MM.1S (cell line): Measurements from ENCODE around the gene GRB7.
"Not testable (repeated sequence)": the region's sequence is repeated elsewhere in the genome, so short reads cannot be mapped to it uniquely, and the experiment has no call there.

Experiments used
- DNase-seq: peaks from one replicate; pipeline ENCODE4 v3.0.0-alpha.2; 2015
- H2AFZ ChIP-seq: fragments of 300-600 bp; sonication (generic); 2 replicates; pipeline ENCODE4 v1.6.0; 2016; ENCODE audit warnings: antibody characterized with exemption, low read length
- H3F3A ChIP-seq: fragments of 300-600 bp; sonication (generic); 2 replicates; pipeline ENCODE4 v1.6.1; 2016; ENCODE audit warnings: mild to moderate bottlenecking, antibody characterized with exemption, low read length, moderate library complexity, mixed read lengths; ENCODE audit not compliant: insufficient read depth
- H3K27ac ChIP-seq: fragments of 300-600 bp; sonication (generic); 2 replicates; pipeline ENCODE4 v1.5.1; 2016; ENCODE audit warnings: mild to moderate bottlenecking, low read length
- H3K27me3 ChIP-seq: fragments of 300-600 bp; sonication (generic); replicated peaks from 2 replicates; pipeline ENCODE4 v1.6.0; 2016; ENCODE audit warnings: low read length; ENCODE audit not compliant: insufficient read depth
- H3K36me3 ChIP-seq: fragments of 300-600 bp; sonication (generic); replicated peaks from 2 replicates; pipeline ENCODE4 v1.6.1; 2016; ENCODE audit warnings: mild to moderate bottlenecking, low read length, mixed read lengths; ENCODE audit not compliant: insufficient read depth
- H3K4me1 ChIP-seq: fragments of 300-600 bp; sonication (generic); 2 replicates; pipeline ENCODE4 v1.6.1; 2016; ENCODE audit warnings: low read length, mixed read lengths
- H3K4me2 ChIP-seq: fragments of 300-600 bp; sonication (generic); 2 replicates; pipeline ENCODE4 v1.6.0; 2016; ENCODE audit warnings: low read depth, low read length
- H3K4me3 ChIP-seq: fragments of 300-600 bp; sonication (generic); 2 replicates; pipeline ENCODE4 v1.5.1; 2016; ENCODE audit warnings: low read length, mixed read lengths
- H3K79me2 ChIP-seq: fragments of 300-600 bp; sonication (generic); 2 replicates; pipeline ENCODE4 v1.6.1; 2016; ENCODE audit warnings: mixed run types, low read length, mixed read lengths
- H3K9ac ChIP-seq: fragments of 300-600 bp; sonication (generic); 2 replicates; pipeline ENCODE4 v1.6.1; 2016; ENCODE audit warnings: low read length, mixed read lengths
- H3K9me2 ChIP-seq: fragments of 300-600 bp; sonication (generic); replicated peaks from 2 replicates; pipeline ENCODE4 v1.6.1; 2016; ENCODE audit warnings: mild to moderate bottlenecking, low read length, mixed read lengths; ENCODE audit not compliant: insufficient read depth
- H3K9me3 ChIP-seq: fragments of 300-600 bp; sonication (generic); replicated peaks from 2 replicates; pipeline ENCODE4 v1.6.1; 2016; ENCODE audit warnings: mild to moderate bottlenecking, low read length, mixed read lengths; ENCODE audit not compliant: insufficient read depth
- H4K20me1 ChIP-seq: fragments of 300-600 bp; sonication (generic); 2 replicates; pipeline ENCODE4 v1.6.1; 2016; ENCODE audit warnings: mild to moderate bottlenecking, low read length, moderate library complexity, mixed read lengths; ENCODE audit not compliant: insufficient read depth
- EZH2 ChIP-seq: fragments of 300-600 bp; sonication (generic); optimal IDR thresholded peaks from 2 replicates; pipeline ENCODE3; 2017; ENCODE audit warnings: low read depth, mild to moderate bottlenecking, antibody characterized with exemption, low read length, mixed read lengths
- EZH2phosphoT487 ChIP-seq: fragments of 300-600 bp; sonication (generic); IDR thresholded peaks from 2 replicates; pipeline ENCODE4 v1.6.1; 2018; ENCODE audit warnings: antibody characterized with exemption, low read length
- TF ChIP-seq, protein P1 (sequence below): fragments of 300-600 bp; sonication (generic); IDR thresholded peaks from 2 replicates; pipeline ENCODE4 v1.5.1; 2016; ENCODE audit warnings: antibody characterized with exemption, low read length, mixed read lengths

The GRB7 gene

GRCh38 chr17:39746145-39746461, 8.4 kb downstream of the GRB7 start:
- H3K27me3 ChIP-seq: no peaks in the 10 kb centered on the region; the same call in 1 of the 2 replicates
- TF ChIP-seq EZH2phosphoT487: no peak
- TF ChIP-seq, protein P1, sequence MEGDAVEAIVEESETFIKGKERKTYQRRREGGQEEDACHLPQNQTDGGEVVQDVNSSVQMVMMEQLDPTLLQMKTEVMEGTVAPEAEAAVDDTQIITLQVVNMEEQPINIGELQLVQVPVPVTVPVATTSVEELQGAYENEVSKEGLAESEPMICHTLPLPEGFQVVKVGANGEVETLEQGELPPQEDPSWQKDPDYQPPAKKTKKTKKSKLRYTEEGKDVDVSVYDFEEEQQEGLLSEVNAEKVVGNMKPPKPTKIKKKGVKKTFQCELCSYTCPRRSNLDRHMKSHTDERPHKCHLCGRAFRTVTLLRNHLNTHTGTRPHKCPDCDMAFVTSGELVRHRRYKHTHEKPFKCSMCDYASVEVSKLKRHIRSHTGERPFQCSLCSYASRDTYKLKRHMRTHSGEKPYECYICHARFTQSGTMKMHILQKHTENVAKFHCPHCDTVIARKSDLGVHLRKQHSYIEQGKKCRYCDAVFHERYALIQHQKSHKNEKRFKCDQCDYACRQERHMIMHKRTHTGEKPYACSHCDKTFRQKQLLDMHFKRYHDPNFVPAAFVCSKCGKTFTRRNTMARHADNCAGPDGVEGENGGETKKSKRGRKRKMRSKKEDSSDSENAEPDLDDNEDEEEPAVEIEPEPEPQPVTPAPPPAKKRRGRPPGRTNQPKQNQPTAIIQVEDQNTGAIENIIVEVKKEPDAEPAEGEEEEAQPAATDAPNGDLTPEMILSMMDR: no peak
- TF ChIP-seq EZH2: no peak
- no peaks in the 10 kb centered on the region for H3K4me1 ChIP-seq
- H3K79me2 ChIP-seq: no peaks in the 10 kb centered on the region
- no peak overlapping the region for H3K9ac ChIP-seq
- H3K36me3 ChIP-seq: no peaks in the 10 kb centered on the region
- no peak overlapping the region for H3K4me2 ChIP-seq
- no peaks in the 10 kb centered on the region for H4K20me1 ChIP-seq
- H3K4me3 ChIP-seq: no peak overlapping the region
- no peaks in the 10 kb centered on the region for H3K9me3 ChIP-seq
- no peak overlapping the region for H3K27ac ChIP-seq
- H3K9me2 ChIP-seq: no peaks in the 10 kb centered on the region
- DNase-seq: no peak
- no peak overlapping the region for H2AFZ ChIP-seq
- no peaks in the 10 kb centered on the region for H3F3A ChIP-seq

GRCh38 chr17:39747745-39748144, 10.0 kb downstream of the GRB7 start:
- H3K4me2 ChIP-seq: no peak overlapping the region
- H3K9ac ChIP-seq: no peak overlapping the region
- H4K20me1 ChIP-seq: no peaks in the 10 kb centered on the region
- no peaks in the 10 kb centered on the region for H3K36me3 ChIP-seq
- no peaks in the 10 kb centered on the region for H3K4me1 ChIP-seq
- H3K4me3 ChIP-seq: no peak overlapping the region
- H3K79me2 ChIP-seq: no peaks in the 10 kb centered on the region
- TF ChIP-seq EZH2phosphoT487 (no peak), EZH2 (no peak)
- TF ChIP-seq, protein P1: no peak
- H3K9me3 ChIP-seq: no peaks in the 10 kb centered on the region
- H2AFZ ChIP-seq: no peak overlapping the region
- H3K27ac ChIP-seq: no peak overlapping the region
- DNase-seq: no peak
- no peaks in the 10 kb centered on the region for H3F3A ChIP-seq
- no peaks in the 10 kb centered on the region for H3K9me2 ChIP-seq
- no peaks in the 10 kb centered on the region; the same call in 1 of the 2 replicates for H3K27me3 ChIP-seq

GRCh38 chr17:39748444-39749034, 10.8 kb downstream of the GRB7 start:
- not testable (repeated sequence) for H3K9ac ChIP-seq, H3K36me3 ChIP-seq, H3K79me2 ChIP-seq, H3F3A ChIP-seq, DNase-seq, H3K9me2 ChIP-seq, H3K27ac ChIP-seq, H3K4me1 ChIP-seq, H3K27me3 ChIP-seq, H4K20me1 ChIP-seq, H2AFZ ChIP-seq, H3K4me3 ChIP-seq, H3K4me2 ChIP-seq, H3K9me3 ChIP-seq

DNA sequence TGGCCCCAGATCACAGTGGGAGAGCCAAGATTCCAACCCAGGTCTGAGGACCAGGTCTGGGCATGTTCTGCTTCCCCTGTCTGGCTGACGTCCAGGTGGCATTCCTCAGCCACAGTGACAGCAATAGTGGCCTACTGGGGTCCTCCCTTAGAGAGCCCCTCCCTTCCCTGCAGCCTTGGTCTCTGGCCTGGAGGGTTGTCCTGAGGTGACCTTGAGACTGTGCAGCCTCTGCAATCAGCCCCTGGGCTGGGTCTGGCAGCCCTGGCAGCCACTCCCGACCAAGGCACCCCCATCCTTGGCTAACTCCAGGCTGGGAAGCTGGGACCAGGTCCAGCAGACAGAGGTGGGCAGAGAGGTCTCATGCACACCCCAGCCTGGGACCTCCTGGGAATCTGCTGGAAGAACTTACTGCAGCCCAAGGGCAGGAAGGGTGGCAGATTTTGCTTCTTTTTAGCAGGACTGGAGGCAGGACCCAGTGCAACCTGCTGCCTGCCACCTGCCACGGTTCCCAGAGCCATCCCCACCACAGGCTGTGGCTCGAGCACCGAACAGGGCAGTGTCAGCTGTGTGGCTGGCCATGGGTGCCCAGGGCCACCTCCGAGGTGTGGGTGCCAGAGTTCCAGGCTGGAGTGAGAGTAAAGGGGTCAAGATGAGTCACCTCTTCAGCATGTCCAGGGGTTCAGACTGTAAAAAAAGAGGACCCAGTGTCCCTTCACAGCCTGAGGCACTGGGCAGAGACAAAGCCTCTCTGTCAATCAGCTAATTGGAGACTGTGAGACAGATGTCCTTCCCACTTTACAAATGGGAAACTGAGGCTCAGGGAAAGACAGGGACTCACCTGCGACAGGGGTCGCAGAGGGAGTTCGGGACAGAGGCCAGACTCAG, 12.6 kb downstream of the GRB7 start:
- H3K27ac ChIP-seq: no peak overlapping the region
- H4K20me1 ChIP-seq: no peaks in the 10 kb centered on the region
- no peaks in the 10 kb centered on the region; the same call in 1 of the 2 replicates for H3K27me3 ChIP-seq
- H3K9me3 ChIP-seq: no peaks in the 10 kb centered on the region
- H3K4me3 ChIP-seq: no peak overlapping the region
- H3K79me2 ChIP-seq: 0 out of 2 replicates have a peak, but pooled peaks cover 6% of the 10 kb centered on the region
- peaks cover 8% of the 10 kb centered on the region for H3F3A ChIP-seq
- H3K4me2 ChIP-seq: no peak overlapping the region
- no peaks in the 10 kb centered on the region for H3K9me2 ChIP-seq
- TF ChIP-seq EZH2phosphoT487: no peak
- TF ChIP-seq, protein P1: no peak
- TF ChIP-seq EZH2: no peak
- peaks cover 13% of the 10 kb centered on the region for H3K4me1 ChIP-seq
- DNase-seq: no peak
- no peak overlapping the region for H2AFZ ChIP-seq
- H3K9ac ChIP-seq: no peak overlapping the region
- no peaks in the 10 kb centered on the region for H3K36me3 ChIP-seq
